CD14-positive monocyte (primary cell): ENCODE results near the gene HMX1. TPM values are rescaled to one million over a fixed set of nuclear protein-coding genes. Genes with fewer than 3 reads are reported as not detected.

Source experiments
- DNase-seq, 3 donors: peaks; one replicate each; pipeline ENCODE4 v3.0.0-alpha.2; 2011 to 2022
- H2AFZ ChIP-seq: 2 replicates; pipeline ENCODE4 v1.6.0; 2012; ENCODE audit warnings: mild to moderate bottlenecking, low read depth, low read length, inconsistent platforms; ENCODE audit not compliant: insufficient read depth, poor library complexity, severe bottlenecking
- H3K27ac ChIP-seq, 2 donors: 1 replicate in 1 of 2; 2 replicates in 1 of 2; pipeline ENCODE4 v1.5.1; 2012 to 2013; ENCODE audit warnings: low read length in 2 of 2, control low read depth in 1 of 2, inconsistent platforms in 1 of 2, low read depth in 1 of 2, mild to moderate bottlenecking in 1 of 2
- H3K27me3 ChIP-seq, 2 donors: one replicate each; pipeline versions ENCODE4 v1.6.0 to v1.6.1; 2011 to 2013; ENCODE audit warnings: low read length in 2 of 2; ENCODE audit not compliant: control insufficient read depth in 2 of 2, insufficient read depth in 2 of 2
- H3K36me3 ChIP-seq, 2 donors: replicated peaks in 1 of 2; 1 replicate in 1 of 2; 2 replicates in 1 of 2; pipeline versions ENCODE4 v1.5.1 to v1.6.1; 2012 to 2013; ENCODE audit warnings: low read length in 2 of 2, control low read depth in 1 of 2, inconsistent platforms in 1 of 2, mild to moderate bottlenecking in 1 of 2; ENCODE audit not compliant: insufficient read depth in 2 of 2, control insufficient read depth in 1 of 2
- H3K4me1 ChIP-seq, 2 donors: 1 replicate in 1 of 2; 2 replicates in 1 of 2; pipeline versions ENCODE4 v1.5.1 to v1.6.1; 2012 to 2013; ENCODE audit warnings: low read length in 2 of 2, control low read depth in 1 of 2, inconsistent platforms in 1 of 2, mild to moderate bottlenecking in 1 of 2, moderate library complexity in 1 of 2; ENCODE audit not compliant: insufficient read depth in 2 of 2, control insufficient read depth in 1 of 2
- H3K4me2 ChIP-seq: replicated peaks from 2 replicates; pipeline ENCODE3; 2012; ENCODE audit warnings: low read length, moderate library complexity, mild to moderate bottlenecking; ENCODE audit not compliant: poor library complexity, severe bottlenecking; ENCODE audit errors: extremely low read depth
- H3K4me3 ChIP-seq, 3 experiments: fragments of 200-600 bp in 1 of 3; sonication (generic) in 1 of 3; replicated peaks in 1 of 3; 1 replicate in 2 of 3; 2 replicates in 1 of 3; pipeline ENCODE4 v1.5.1; 2011 to 2013; ENCODE audit warnings: low read length in 3 of 3, mild to moderate bottlenecking in 3 of 3, control low read depth in 2 of 3, low read depth in 2 of 3, inconsistent platforms in 1 of 3, moderate library complexity in 1 of 3
- H3K79me2 ChIP-seq: 2 replicates; pipeline ENCODE4 v1.6.0; 2012; ENCODE audit warnings: mild to moderate bottlenecking, control low read depth, inconsistent platforms, low read length, moderate library complexity; ENCODE audit not compliant: insufficient read depth
- H3K9ac ChIP-seq: 2 replicates; pipeline ENCODE4 v1.6.0; 2017; ENCODE audit warnings: low read length, mild to moderate bottlenecking; ENCODE audit not compliant: insufficient read depth, poor library complexity, severe bottlenecking
- H3K9me3 ChIP-seq, 2 donors: replicated peaks in 1 of 2; 1 replicate in 1 of 2; 2 replicates in 1 of 2; pipeline versions ENCODE4 v1.5.1 to v1.6.1; 2012 to 2013; ENCODE audit warnings: low read length in 2 of 2, control low read depth in 1 of 2; ENCODE audit not compliant: control insufficient read depth in 1 of 2, insufficient read depth in 1 of 2
- H4K20me1 ChIP-seq: 2 replicates; pipeline ENCODE4 v1.6.0; 2012; ENCODE audit warnings: mild to moderate bottlenecking, low read length, control low read depth, moderate library complexity; ENCODE audit not compliant: insufficient read depth
- H3K27ac Mint-ChIP-seq, 7 donors: one replicate each; pipeline ENCODE4 v1.8.0; 2020; ENCODE audit warnings: mild to moderate bottlenecking in 7 of 7, mixed read lengths in 7 of 7, moderate library complexity in 6 of 7, inconsistent platforms in 2 of 7
- H3K27me3 Mint-ChIP-seq, 3 donors: one replicate each; pipeline ENCODE4 v1.8.0; 2021 to 2022; ENCODE audit warnings: low read depth in 3 of 3, mild to moderate bottlenecking in 3 of 3, mixed read lengths in 3 of 3, moderate library complexity in 3 of 3, inconsistent platforms in 1 of 3
- H3K36me3 Mint-ChIP-seq, 2 donors: one replicate each; pipeline ENCODE4 v1.8.0; 2020; ENCODE audit warnings: mixed read lengths in 2 of 2, inconsistent platforms in 1 of 2, mild to moderate bottlenecking in 1 of 2
- H3K4me1 Mint-ChIP-seq: one replicate; pipeline ENCODE4 v1.8.0; 2020; ENCODE audit warnings: mild to moderate bottlenecking, mixed read lengths
- H3K4me3 Mint-ChIP-seq, 2 donors: one replicate each; pipeline ENCODE4 v1.8.0; 2020; ENCODE audit warnings: mild to moderate bottlenecking in 2 of 2, mixed read lengths in 2 of 2, moderate library complexity in 1 of 2
- H3K9me3 Mint-ChIP-seq, 7 donors: one replicate each; pipeline ENCODE4 v1.8.0; 2020 to 2022; ENCODE audit warnings: mixed read lengths in 7 of 7, mild to moderate bottlenecking in 6 of 7, moderate library complexity in 6 of 7, inconsistent platforms in 2 of 7
- CTCF ChIP-seq: fragments of 200-600 bp; IDR thresholded peaks from one replicate; pipeline ENCODE4 v1.8.0; 2022; ENCODE audit warnings: antibody characterized with exemption, mild to moderate bottlenecking
- WGBS: methylation state at CpG from one replicate; pipeline ENCODE4 v1.1.5; 2013; ENCODE audit warnings: missing lambda C conversion rate; ENCODE audit not compliant: insufficient coverage; 5-methylcytosine and 5-hydroxymethylcytosine counted together
- intact Hi-C, 2 donors: fragments of 100-400 bp; cut with micrococcal nuclease; formaldehyde crosslinking; loops; one replicate each; pipeline versions ENCODE4 v1.15.0 to v1.15.1; 2023
- polyA plus RNA-seq, 3 donors: library from polyadenylated mRNA; depleted of rRNA in 1 of 3; unstranded in 2 of 3; stranded (reverse) in 1 of 3; fragments of 300-500 nt in 2 of 3; fragments of >200 nt in 1 of 3; fragmentation: Illumina TruSeq in 2 of 3; gene quantifications; 1 replicate in 2 of 3; 2 replicates in 1 of 3; pipeline ENCODE4 v1.2.3, GENCODE V29; 2012 to 2021

Gene HMX1
- polyA plus RNA-seq, 3 donors, result not detected

- H3K27me3 Mint-ChIP-seq, result peaks cover 5 to 12% (median 5%) of the 10 kb centered on the region in 3 donors
- H3K36me3 Mint-ChIP-seq, result no peaks in the 10 kb centered on the region
- H3K4me1 Mint-ChIP-seq, result no peaks in the 10 kb centered on the region
- Histone ChIP-seq H3K9ac (no peak overlapping the region), H3K27ac (no peak overlapping the region), H2AFZ (no peak overlapping the region), H3K9me3 (no peaks in the 10 kb centered on the region), H3K4me1 (no peaks in the 10 kb centered on the region), H3K36me3 (no peaks in the 10 kb centered on the region), H3K79me2 (no peaks in the 10 kb centered on the region), H3K27me3 (no peaks in the 10 kb centered on the region), H3K4me2 (no peak overlapping the region), H3K4me3 (no peak overlapping the region), H4K20me1 (no peaks in the 10 kb centered on the region)
- no peak overlapping the region for H3K27ac Mint-ChIP-seq
- no peak for TF ChIP-seq CTCF
- WGBS, result 89% methylated on average over 20 of the region's 29 CpGs
- no peak overlapping the region for H3K4me3 Mint-ChIP-seq
- no peak for DNase-seq
- intact Hi-C loops, result no loop called here
- peaks cover 0 to 1% (median 0%) of the 10 kb centered on the region in 7 donors for H3K9me3 Mint-ChIP-seq
These were observed 43.0 kb upstream of the HMX1 start for GRCh38 chr4:8914461-8915171.

GRCh38 chr4:8913858-8914460, 42.3 kb upstream of the HMX1 start:
- no peak for TF ChIP-seq CTCF
- Histone ChIP-seq H3K36me3 (no peaks in the 10 kb centered on the region), H4K20me1 (no peaks in the 10 kb centered on the region), H2AFZ (no peak overlapping the region), H3K27me3 (no peaks in the 10 kb centered on the region), H3K4me3 (no peak overlapping the region), H3K9ac (no peak overlapping the region), H3K9me3 (no peaks in the 10 kb centered on the region), H3K79me2 (no peaks in the 10 kb centered on the region), H3K4me1 (no peaks in the 10 kb centered on the region), H3K4me2 (no peak overlapping the region), H3K27ac (no peak overlapping the region)
- no peak overlapping the region for H3K4me3 Mint-ChIP-seq
- H3K36me3 Mint-ChIP-seq, result no peaks in the 10 kb centered on the region
- peaks cover 0 to 1% (median 0%) of the 10 kb centered on the region in 7 donors for H3K9me3 Mint-ChIP-seq
- no peaks in the 10 kb centered on the region for H3K4me1 Mint-ChIP-seq
- DNase-seq, result no peak
- WGBS, result 84% methylated on average over 9 of the region's 15 CpGs
- peaks cover 3 to 9% (median 5%) of the 10 kb centered on the region in 3 donors for H3K27me3 Mint-ChIP-seq
- intact Hi-C loops, result no loop called here
- no peak overlapping the region for H3K27ac Mint-ChIP-seq
